GM21717 (cell line): ENCODE measurements around the gene UMAD1.

Experiments
- ATAC-seq: cut with Tn5 transposase; IDR thresholded peaks from one replicate; pipeline ENCODE4 v1.9.1; 2021; ENCODE audit warnings: mild to moderate bottlenecking, moderate library complexity; ENCODE audit not compliant: unreplicated experiment

Gene UMAD1

GRCh38 chr7:7761340-7761973 is 120.9 kb downstream of the UMAD1 start:
- peak; percentile 28 for ATAC-seq

- peak; percentile 64 for ATAC-seq
Observed at GRCh38 chr7:7761974-7762779, 121.6 kb downstream of the UMAD1 start.

- ATAC-seq: no peak
Observed at GRCh38 chr7:7764520-7765396, 124.2 kb downstream of the UMAD1 start.

- peak; percentile 55 for ATAC-seq
Observed at GRCh38 chr7:7765422-7765821, 124.9 kb downstream of the UMAD1 start.

- ATAC-seq: no peak
Observed at GRCh38 chr7:7766671-7767070, 126.1 kb downstream of the UMAD1 start.

GRCh38 chr7:7768977-7769709 is 128.6 kb downstream of the UMAD1 start:
- ATAC-seq: no peak

- no peak for ATAC-seq
Observed at GRCh38 chr7:7769710-7770627, 129.4 kb downstream of the UMAD1 start.

- no peak for ATAC-seq
Observed at GRCh38 chr7:7771452-7771851, 130.9 kb downstream of the UMAD1 start.

GRCh38 chr7:7772397-7772821 is 131.9 kb downstream of the UMAD1 start:
- peak; percentile 56 for ATAC-seq

- peak; percentile 53 for ATAC-seq
Observed at GRCh38 chr7:7773334-7774309, 133.1 kb downstream of the UMAD1 start.

GRCh38 chr7:7779888-7780287 is 139.3 kb downstream of the UMAD1 start:
- ATAC-seq: no peak

- ATAC-seq: no peak
Observed at GRCh38 chr7:7783001-7783400, 142.4 kb downstream of the UMAD1 start.

GRCh38 chr7:7785344-7785973 is 144.9 kb downstream of the UMAD1 start:
- no peak for ATAC-seq

GRCh38 chr7:7786595-7786994 is 146.0 kb downstream of the UMAD1 start:
- ATAC-seq: no peak

GRCh38 chr7:7789551-7789988 is 149.0 kb downstream of the UMAD1 start:
- peak; percentile 95 for ATAC-seq

GRCh38 chr7:7790041-7790741 is 149.6 kb downstream of the UMAD1 start:
- ATAC-seq: no peak

GRCh38 chr7:7791523-7791922 is 151.0 kb downstream of the UMAD1 start:
- ATAC-seq: no peak
